Erythroblast (primary cell): ENCODE results near the gene CACTIN.

Source experiments
- GATA1 ChIP-seq: IDR thresholded peaks from 2 replicates; pipeline ENCODE4 v1.6.1; 2011; ENCODE audit warnings: low read depth, mild to moderate bottlenecking, control low read depth, low read length, moderate library complexity
- POLR2A ChIP-seq: IDR thresholded peaks from 2 replicates; pipeline ENCODE4 v1.6.1; 2011; ENCODE audit warnings: mild to moderate bottlenecking, low read length

DNA sequence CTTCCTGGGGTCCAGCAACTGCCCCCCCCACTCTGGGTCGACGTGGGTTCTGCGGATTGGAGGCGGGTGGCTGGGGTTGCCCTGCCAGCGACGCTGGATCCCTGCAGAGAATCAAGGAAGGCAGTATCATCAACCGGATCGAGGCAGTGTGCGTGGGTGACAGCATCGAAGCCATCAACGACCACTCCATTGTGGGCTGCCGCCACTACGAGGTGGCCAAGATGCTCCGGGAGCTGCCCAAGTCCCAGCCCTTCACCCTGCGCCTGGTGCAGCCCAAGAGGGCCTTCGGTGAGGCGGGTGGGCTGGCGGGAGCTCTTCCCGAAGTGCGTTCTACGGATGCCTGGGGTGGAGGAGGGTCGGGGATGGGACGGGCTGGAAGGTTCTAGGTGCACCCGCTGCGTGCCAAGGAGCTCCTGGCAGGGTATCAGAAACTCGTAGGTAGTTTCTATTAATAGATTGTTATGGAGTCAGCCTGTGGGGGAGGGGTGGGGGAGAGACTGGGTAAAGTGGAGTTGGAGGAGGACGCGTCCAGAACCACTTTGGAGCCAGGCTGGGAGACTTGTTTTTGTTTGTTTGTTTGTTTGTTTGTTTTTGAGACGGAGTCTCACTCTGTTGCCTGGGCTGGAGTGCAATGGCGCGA lies 39.8 kb downstream of the CACTIN start:
- TF ChIP-seq POLR2A (no peak), GATA1 (no peak)
